Peyer's patch (tissue), 4 donors: ENCODE measurements around the gene NOMO2.
"Not testable (repeated sequence)": the region's sequence is repeated elsewhere in the genome, so short reads cannot be mapped to it uniquely, and the experiment has no call there.

ENCODE experiments used
- CTCF ChIP-seq, 6 experiments: fragments of 450-650 bp in 4 of 6; fragments of 200-600 bp in 2 of 6; sonication (generic) in 1 of 6; IDR thresholded peaks; one replicate each; pipeline ENCODE4 v1.5.1; 2017 to 2019; ENCODE audit warnings: antibody characterized with exemption in 6 of 6, mild to moderate bottlenecking in 3 of 6, moderate library complexity in 1 of 6
- POLR2A ChIP-seq, 2 donors: fragments of 450-650 bp; IDR thresholded peaks; one replicate each; pipeline ENCODE4 v1.5.1; 2017; ENCODE audit warnings: antibody characterized with exemption in 2 of 2, mild to moderate bottlenecking in 2 of 2, moderate library complexity in 2 of 2

GRCh38 chr16:18585789-18586188 lies 23.9 kb upstream of the NOMO2 start:
- TF ChIP-seq CTCF, POLR2A (IDR thresholded peaks at IDR 0.05): not testable (repeated sequence)
